Measurements from ENCODE around the gene HLA-C. TPM values are rescaled to one million over a fixed set of nuclear protein-coding genes. Genes with fewer than 3 reads are reported as not detected.
A peak's percentile ranks its signal among the peaks of the same experiment; 100 is the strongest.
"Not testable (repeated sequence)": the region's sequence is repeated elsewhere in the genome, so short reads cannot be mapped to it uniquely, and the experiment has no call there.

The HLA-C gene
- total RNA-seq, 1 donor from 2014 or later, result 426 TPM

DNA sequence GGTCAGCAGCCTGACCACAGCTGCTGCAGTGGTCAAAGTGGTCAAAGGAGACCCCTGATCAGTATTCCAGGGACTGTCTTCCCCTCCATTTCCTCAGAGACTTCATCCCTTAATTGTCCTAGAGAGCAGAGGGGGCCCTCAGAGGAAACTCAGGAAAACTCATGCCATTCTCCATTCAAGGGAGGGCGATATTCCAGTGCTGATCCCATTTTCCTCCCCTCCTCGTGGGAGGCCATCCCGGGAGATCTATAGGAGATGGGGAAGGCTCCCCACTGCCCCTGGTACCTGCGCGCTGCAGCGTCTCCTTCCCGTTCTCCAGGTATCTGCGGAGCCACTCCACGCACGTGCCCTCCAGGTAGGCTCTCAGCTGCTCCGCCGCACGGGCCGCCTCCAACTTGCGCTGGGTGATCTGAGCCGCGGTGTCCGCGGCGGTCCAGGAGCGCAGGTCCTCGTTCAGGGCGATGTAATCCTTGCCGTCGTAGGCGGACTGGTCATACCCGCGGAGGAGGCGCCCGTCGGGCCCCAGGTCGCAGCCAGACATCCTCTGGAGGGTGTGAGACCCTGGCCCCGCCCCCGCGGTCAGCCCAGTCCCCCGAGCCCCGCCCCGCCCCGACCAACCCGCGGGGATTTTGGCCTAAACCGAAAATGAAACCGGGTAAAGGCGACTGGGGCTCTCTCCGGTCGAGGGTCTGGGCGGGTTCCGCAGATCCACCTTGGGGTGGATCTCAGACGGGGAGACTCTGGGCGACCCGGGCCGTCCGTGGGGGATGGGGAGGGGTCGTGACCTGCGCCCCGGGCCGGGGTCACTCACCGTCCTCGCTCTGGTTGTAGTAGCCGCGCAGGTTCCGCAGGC, 878 bp downstream of the HLA-C start:
- DNase-seq (ENCODE audit: low read depth, low spot score), result no peak

GRCh38 chr6:31268836-31269235, 3.1 kb downstream of the HLA-C start:
- no peak for DNase-seq (ENCODE audit: low read depth, low spot score)

- no peak for DNase-seq (ENCODE audit: low read depth, low spot score)
Measured at GRCh38 chr6:31268369-31268765, 3.5 kb downstream of the HLA-C start.

DNA sequence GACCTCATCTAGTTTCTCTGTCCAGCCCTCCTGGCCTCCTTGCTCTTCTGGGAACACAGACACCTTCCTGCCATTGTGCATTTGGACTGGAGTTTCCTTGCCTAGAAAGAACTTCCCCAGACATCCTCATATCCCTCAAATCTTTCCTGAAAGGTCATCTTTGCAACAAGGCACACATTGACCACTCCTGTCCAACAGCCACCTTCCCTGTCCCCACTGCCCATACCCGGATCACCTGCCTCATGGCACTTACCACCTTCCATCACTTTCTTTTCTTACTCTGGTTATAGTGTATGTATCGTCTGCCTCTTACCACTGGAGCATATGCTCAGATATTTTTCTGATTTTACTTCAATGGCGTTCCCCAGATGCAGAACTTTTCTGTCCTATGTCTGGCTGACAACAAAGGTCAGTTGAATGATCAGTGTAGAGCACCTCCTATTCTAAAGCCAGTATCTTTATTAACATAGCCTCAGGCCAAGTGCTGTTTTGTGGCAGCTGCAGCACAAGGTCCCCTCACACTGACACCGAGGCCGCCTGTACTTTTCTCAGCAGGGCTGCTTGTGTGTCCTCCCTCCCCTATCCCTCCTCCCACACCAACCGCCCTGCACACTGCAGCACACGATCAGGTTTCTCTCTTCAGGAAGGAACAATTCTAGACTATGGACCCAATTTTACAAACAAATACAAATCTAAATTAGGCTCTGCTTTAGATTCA, 4.1 kb downstream of the HLA-C start:
- no peak for DNase-seq (ENCODE audit: low read depth, low spot score)

GRCh38 chr6:31266567-31267360, 5.1 kb downstream of the HLA-C start:
- no peak for DNase-seq (ENCODE audit: low read depth, low spot score)

DNA sequence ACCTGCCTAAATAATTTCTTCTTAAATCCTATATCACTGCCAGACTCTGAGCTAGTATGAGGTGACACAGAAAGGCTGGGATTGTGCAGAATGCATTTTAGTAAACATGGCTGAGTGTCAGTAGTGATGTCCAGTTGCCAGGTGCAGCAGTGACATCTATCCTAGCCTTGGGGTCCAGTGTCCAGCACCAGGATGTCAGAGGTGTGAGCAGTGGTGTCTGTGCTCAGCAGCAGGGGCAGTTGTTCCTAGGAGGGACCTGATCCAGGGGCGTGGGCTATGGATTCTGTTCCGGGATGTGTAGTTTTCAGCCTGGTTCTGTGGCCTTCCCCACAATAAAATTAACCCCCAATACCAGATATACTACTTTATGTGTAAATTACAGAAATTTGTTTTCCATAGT, 6.0 kb downstream of the HLA-C start:
- DNase-seq (ENCODE audit: low read depth, low spot score), result no peak

- DNase-seq (ENCODE audit: low read depth, low spot score), result not testable (repeated sequence)
Measured at GRCh38 chr6:31263346-31263933, 8.5 kb downstream of the HLA-C start.

DNA sequence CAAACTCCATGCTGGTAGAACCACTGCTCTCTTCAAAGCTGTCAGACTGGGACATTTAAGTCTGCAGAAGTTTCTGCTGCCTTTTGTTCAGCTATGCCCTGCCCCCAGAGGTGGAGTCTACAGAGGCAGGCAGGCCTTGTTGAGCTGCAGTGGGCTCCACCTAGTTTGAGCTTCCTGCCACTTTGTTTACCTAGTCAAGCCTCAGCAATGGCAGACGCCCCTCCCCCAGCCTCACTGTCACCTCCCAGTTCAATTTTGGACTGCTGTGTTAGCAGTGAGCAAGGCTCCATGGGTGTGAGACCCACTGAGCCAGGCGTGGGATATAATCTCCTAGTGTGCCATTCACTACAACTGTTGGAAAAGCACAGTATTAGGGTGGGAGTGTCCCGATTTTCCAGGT, 11.9 kb downstream of the HLA-C start:
- DNase-seq (ENCODE audit: low read depth, low spot score), result not testable (repeated sequence)

GRCh38 chr6:31252625-31253024, 19.3 kb downstream of the HLA-C start:
- no peak for DNase-seq (ENCODE audit: low read depth, low spot score)

- no peak for DNase-seq (ENCODE audit: low read depth, low spot score)
Measured at GRCh38 chr6:31251261-31251660, 20.6 kb downstream of the HLA-C start.

DNA sequence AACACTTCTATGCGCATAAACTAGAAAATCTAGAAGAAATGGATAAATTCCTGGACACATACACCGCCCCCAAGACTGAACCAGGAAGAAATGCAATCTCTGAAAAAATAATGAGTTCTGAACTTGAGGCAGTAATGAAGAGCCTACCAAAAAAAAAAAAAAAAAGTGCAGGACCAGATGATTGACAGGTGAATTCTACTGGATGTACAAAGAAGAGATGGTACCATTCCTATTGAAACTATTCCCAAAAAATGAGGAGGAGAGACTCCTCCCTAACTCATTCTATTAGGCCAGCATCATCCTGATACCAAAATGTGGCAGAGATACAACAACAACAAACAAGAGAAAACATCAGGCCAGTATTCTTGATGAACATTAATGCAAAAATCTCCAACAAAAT, 22.7 kb downstream of the HLA-C start:
- DNase-seq (ENCODE audit: low read depth, low spot score), result no peak

DNA sequence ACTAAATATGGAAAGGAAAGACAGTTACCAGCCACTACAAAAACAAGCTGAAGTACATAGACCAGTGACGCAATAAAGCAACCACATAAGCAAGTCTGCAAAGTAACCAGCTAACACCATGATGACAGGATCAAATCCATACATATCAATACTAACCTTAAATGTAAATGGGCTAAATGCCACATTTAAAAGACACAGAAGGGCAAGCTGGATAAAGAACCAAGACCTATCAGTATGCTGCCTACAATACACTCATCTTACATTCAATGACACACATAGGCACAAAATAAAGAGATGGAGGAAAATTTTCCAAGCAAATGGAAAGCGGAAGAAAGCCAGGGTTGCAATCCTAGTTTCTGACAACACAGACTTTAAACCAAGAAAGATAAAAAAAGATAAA, 24.1 kb downstream of the HLA-C start:
- no peak for DNase-seq (ENCODE audit: low read depth, low spot score)

DNA sequence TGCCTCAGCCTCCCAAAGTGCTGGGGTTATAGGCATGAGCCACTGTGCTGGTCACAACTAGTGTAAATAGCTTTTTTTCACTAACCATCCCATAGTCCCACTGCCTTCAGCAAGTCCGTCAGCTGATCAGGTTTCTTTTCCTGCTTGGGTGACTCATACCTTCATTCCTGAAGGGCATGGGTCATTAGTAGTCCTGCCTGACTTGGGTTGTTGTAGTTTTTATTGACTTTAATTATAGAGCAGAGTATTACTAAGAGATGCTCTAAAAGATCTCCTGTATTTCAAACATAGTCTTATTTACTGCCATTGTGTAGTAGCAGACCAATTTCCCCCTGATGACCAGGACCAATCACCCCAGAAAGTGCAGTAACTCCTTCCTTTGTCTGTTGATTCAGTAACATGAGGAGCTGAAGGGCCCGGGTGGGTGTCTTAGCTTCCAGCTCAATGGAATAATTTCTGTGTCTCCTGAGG, 25.8 kb downstream of the HLA-C start:
- peak; percentile 33 for DNase-seq (ENCODE audit: low read depth, low spot score)

DNA sequence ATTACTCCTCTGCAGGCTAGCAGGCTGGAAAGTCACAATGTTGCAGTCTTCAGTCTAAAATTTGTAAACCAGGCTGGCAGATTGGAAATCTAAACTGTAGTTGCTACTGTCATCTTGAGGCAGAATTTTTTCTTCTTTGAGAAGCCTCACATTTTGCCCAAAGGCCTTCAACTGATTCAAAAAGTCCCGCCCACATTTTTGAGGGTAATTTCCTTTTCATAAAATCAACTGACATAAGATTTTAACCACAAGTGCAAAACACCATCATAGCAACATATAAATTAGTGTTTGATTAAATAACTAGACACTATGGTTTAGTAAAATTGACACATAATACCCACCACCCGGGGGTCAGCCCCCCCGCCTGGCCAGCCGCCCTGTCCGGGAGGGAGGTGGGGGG, 28.4 kb downstream of the HLA-C start:
- no peak for DNase-seq (ENCODE audit: low read depth, low spot score)

- DNase-seq (ENCODE audit: low read depth, low spot score), result no peak
Measured at GRCh38 chr6:31239854-31240253, 32.0 kb downstream of the HLA-C start.

- not testable (repeated sequence) for DNase-seq (ENCODE audit: low read depth, low spot score)
Measured at GRCh38 chr6:31234101-31234500, 37.8 kb downstream of the HLA-C start.

- DNase-seq (ENCODE audit: low read depth, low spot score), result no peak
Measured at GRCh38 chr6:31228476-31228875, 43.4 kb downstream of the HLA-C start.

DNA sequence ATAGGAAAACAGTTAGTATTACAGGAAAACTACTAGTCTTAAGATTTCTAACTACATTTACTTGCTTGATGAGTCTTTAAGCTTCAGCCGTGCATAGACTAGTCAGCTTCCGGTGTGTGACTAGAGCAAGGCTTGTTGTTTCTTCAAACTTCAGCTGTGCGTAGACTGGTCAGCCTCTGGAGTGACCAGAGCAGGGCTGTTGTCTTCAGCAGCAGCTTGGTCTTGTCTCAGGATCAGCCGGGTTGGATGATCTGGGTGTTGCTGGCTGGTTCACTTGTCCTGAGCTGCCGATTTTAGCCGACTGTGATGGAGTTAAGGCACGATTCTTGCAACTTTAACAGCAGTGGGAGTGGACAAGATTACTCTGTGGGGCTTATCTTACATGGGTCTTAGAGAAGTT, 44.7 kb downstream of the HLA-C start:
- DNase-seq (ENCODE audit: low read depth, low spot score), result no peak

- DNase-seq (ENCODE audit: low read depth, low spot score), result no peak
Measured at GRCh38 chr6:31225735-31226134, 46.2 kb downstream of the HLA-C start.

DNA sequence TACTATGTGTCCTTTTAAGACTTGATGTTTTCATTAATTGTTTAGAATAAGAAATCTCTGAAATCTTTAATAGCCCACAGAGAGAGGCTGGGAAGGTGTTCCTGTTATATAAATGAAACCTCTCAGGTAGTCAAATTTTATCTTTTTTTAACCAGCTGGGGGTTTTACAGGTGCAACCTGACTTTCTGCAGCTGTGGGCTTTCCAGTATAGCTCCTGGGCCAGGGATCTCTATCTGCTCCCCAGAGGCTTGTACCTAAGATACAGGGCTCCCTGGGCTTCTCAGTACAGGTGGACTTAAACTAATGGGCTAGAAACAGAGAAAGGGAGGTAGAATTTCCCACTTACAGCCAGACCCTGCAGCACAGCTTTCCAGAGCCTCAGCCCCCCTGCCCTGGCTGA, 49.4 kb downstream of the HLA-C start:
- DNase-seq (ENCODE audit: low read depth, low spot score), result no peak

Measured in pulmonary artery endothelial cell (primary cell).